HepG2 (cell line): ENCODE measurements around the gene R3HDM1. TPM values are rescaled to one million over a fixed set of nuclear protein-coding genes. Genes with fewer than 3 reads are reported as not detected.

Source experiments
- AHDC1 ChIP-seq: sonication (generic); formaldehyde crosslinking; IDR thresholded peaks from 2 replicates; pipeline ENCODE4 v1.5.1; 2020; ENCODE audit warnings: mild to moderate bottlenecking, missing genetic modification reagents, borderline replicate concordance
- ATF3 ChIP-seq: sonication (generic); formaldehyde crosslinking; IDR thresholded peaks from 2 replicates; pipeline ENCODE4 v1.4.0; 2020; ENCODE audit warnings: missing genetic modification reagents
- EHMT2 ChIP-seq: fragments of 200-600 bp; sonication (generic); IDR thresholded peaks from 2 replicates; pipeline ENCODE4 v1.7.0; 2017; ENCODE audit warnings: antibody characterized with exemption, low read depth, low read length, borderline replicate concordance
- FOXP4 ChIP-seq: sonication (generic); formaldehyde crosslinking; IDR thresholded peaks from 2 replicates; pipeline ENCODE4 v1.4.0; 2020; ENCODE audit warnings: missing genetic modification reagents
- HOMEZ ChIP-seq: IDR thresholded peaks from 2 replicates; pipeline ENCODE4 v1.6.1; 2016; ENCODE audit warnings: low read depth
- HOXA7 ChIP-seq: sonication (generic); formaldehyde crosslinking; IDR thresholded peaks from 2 replicates; pipeline ENCODE4 v1.8.1; 2022; ENCODE audit warnings: mild to moderate bottlenecking, missing genetic modification reagents, moderate library complexity
- KDM5A ChIP-seq: fragments of 200-600 bp; sonication (generic); IDR thresholded peaks from 2 replicates; pipeline ENCODE4 v1.7.0; 2018; ENCODE audit warnings: antibody characterized with exemption, mild to moderate bottlenecking, low read length, borderline replicate concordance
- MAX ChIP-seq: IDR thresholded peaks from 2 replicates; pipeline ENCODE4 v1.6.1; 2012; ENCODE audit warnings: inconsistent platforms
- NAIF1 ChIP-seq: sonication (generic); formaldehyde crosslinking; IDR thresholded peaks from 2 replicates; pipeline ENCODE4 v1.5.0; 2020; ENCODE audit warnings: mild to moderate bottlenecking, missing genetic modification reagents, borderline replicate concordance
- NR1H2 ChIP-seq: sonication (generic); formaldehyde crosslinking; IDR thresholded peaks from 2 replicates; pipeline ENCODE4 v1.8.1; 2022; ENCODE audit warnings: low read depth, missing genetic modification reagents, borderline replicate concordance
- PAF1 ChIP-seq: IDR thresholded peaks from 2 replicates; pipeline ENCODE4 v1.6.1; 2016; ENCODE audit warnings: missing genetic modification reagents, missing compliant biosample characterization
- RARA ChIP-seq: IDR thresholded peaks from 2 replicates; pipeline ENCODE4 v1.6.1; 2016; ENCODE audit warnings: missing genetic modification reagents, missing compliant biosample characterization
- RBAK ChIP-seq: sonication (generic); formaldehyde crosslinking; IDR thresholded peaks from 2 replicates; pipeline ENCODE4 v1.5.1; 2020; ENCODE audit warnings: mild to moderate bottlenecking, missing genetic modification reagents
- ZFP1 ChIP-seq: IDR thresholded peaks from 2 replicates; pipeline ENCODE4 v1.6.1; 2016
- ZFP82 ChIP-seq: sonication (generic); formaldehyde crosslinking; IDR thresholded peaks from 2 replicates; pipeline ENCODE4 v1.5.1; 2020; ENCODE audit warnings: mild to moderate bottlenecking, missing genetic modification reagents, borderline replicate concordance
- ZNF264 ChIP-seq: sonication (generic); formaldehyde crosslinking; IDR thresholded peaks from 2 replicates; pipeline ENCODE4 v1.4.0; 2020; ENCODE audit warnings: missing genetic modification reagents
- ZSCAN12 ChIP-seq: sonication (generic); formaldehyde crosslinking; IDR thresholded peaks from 2 replicates; pipeline ENCODE4 v1.9.0; 2021; ENCODE audit warnings: mild to moderate bottlenecking, missing genetic modification reagents
- polyA plus RNA-seq, 8 experiments: library from polyadenylated mRNA; depleted of rRNA in 3 of 8; stranded (reverse) in 7 of 8; unstranded in 1 of 8; fragments of >200 nt; fragmentation: Illumina TruSeq in 4 of 8; extraction: Trizol in 4 of 8; gene quantifications; 2 replicates each; pipeline versions ENCODE4 v1.2.1 to v1.2.3, GENCODE V29; 2011 to 2016; ENCODE audit warnings: low read depth in 4 of 8, missing spikeins in 1 of 8, mixed read lengths in 1 of 8; ENCODE audit not compliant: insufficient read depth in 1 of 8
- total RNA-seq, 5 experiments: library from RNA; depleted of rRNA; stranded (reverse); fragments of >200 nt; fragmentation: Illumina TruSeq; extraction: Trizol; gene quantifications; 2 replicates each; pipeline ENCODE4 v1.2.3, GENCODE V29; 2016; ENCODE audit warnings: low read depth in 1 of 5
- TF ChIP-seq, protein P1 (sequence below): sonication (generic); IDR thresholded peaks from 2 replicates; pipeline ENCODE4 v1.6.1; 2016; ENCODE audit warnings: low read depth, borderline replicate concordance

R3HDM1 gene
- total and polyA plus RNA-seq, 2 of the 13 experiments (the other 11 are each of a cell fraction or from before 2014, with no cell fraction given): 15.7 to 54.3 TPM

- TF ChIP-seq KDM5A (peak; percentile 65; the same call in 1 of the 2 replicates), ZFP82 (CRISPR knock-in tag) (no peak), HOXA7 (no peak), NAIF1 (CRISPR knock-in tag) (no peak), PAF1 (no peak), ZFP1 (CRISPR knock-in tag) (no peak), AHDC1 (CRISPR knock-in tag) (no peak), ATF3 (peak; percentile 98), RARA (0 out of 2 replicates have a peak, but pooled peaks have one; percentile 43), FOXP4 (CRISPR knock-in tag) (peak; percentile 76), NR1H2 (CRISPR knock-in tag) (peak; percentile 91; the same call in 1 of the 2 replicates), ZSCAN12 (CRISPR knock-in tag) (0 out of 2 replicates have a peak, but pooled peaks have one; percentile 65), MAX (peak; percentile 75), HOMEZ (CRISPR knock-in tag) (peak; percentile 84), ZNF264 (CRISPR knock-in tag) (peak; percentile 92), EHMT2 (peak; percentile 66; the same call in 1 of the 2 replicates), RBAK (no peak)
- TF ChIP-seq, protein P1, sequence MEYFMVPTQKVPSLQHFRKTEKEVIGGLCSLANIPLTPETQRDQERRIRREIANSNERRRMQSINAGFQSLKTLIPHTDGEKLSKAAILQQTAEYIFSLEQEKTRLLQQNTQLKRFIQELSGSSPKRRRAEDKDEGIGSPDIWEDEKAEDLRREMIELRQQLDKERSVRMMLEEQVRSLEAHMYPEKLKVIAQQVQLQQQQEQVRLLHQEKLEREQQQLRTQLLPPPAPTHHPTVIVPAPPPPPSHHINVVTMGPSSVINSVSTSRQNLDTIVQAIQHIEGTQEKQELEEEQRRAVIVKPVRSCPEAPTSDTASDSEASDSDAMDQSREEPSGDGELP: no peak; the same call in 1 of the 2 replicates
Observed at GRCh38 chr2:135741395-135742324, 210.4 kb downstream of the R3HDM1 start, which contains the start of gene UBXN4 (continued).
